H9 (cell line): Measurements from ENCODE around the gene CHRNA4. TPM values are rescaled to one million over a fixed set of nuclear protein-coding genes. Genes with fewer than 3 reads are reported as not detected.
"Not testable (repeated sequence)": the region's sequence is repeated elsewhere in the genome, so short reads cannot be mapped to it uniquely, and the experiment has no call there.

Source experiments
- DNase-seq: peaks from one replicate; pipeline ENCODE4 v3.0.0-alpha.2; 2017
- H2AFZ ChIP-seq: one replicate; pipeline ENCODE4 v1.6.1; 2013; ENCODE audit warnings: mild to moderate bottlenecking, low read length, control low read depth, moderate library complexity
- H2AK5ac ChIP-seq: 2 replicates; pipeline ENCODE4 v1.6.1; 2013; ENCODE audit warnings: low read length, control low read depth, mixed read lengths; ENCODE audit not compliant: insufficient read length
- H2BK120ac ChIP-seq: one replicate; pipeline ENCODE4 v1.6.1; 2013; ENCODE audit warnings: low read depth, mild to moderate bottlenecking, low read length, control low read depth, inconsistent platforms; ENCODE audit not compliant: poor library complexity, severe bottlenecking
- H2BK12ac ChIP-seq: 2 replicates; pipeline ENCODE4 v1.6.1; 2013; ENCODE audit warnings: low read length, control low read depth, mixed read lengths, low read depth; ENCODE audit not compliant: insufficient read length
- H2BK15ac ChIP-seq: 2 replicates; pipeline ENCODE4 v1.6.1; 2013; ENCODE audit warnings: low read depth, low read length, control low read depth
- H2BK20ac ChIP-seq: one replicate; pipeline ENCODE4 v1.6.1; 2013; ENCODE audit warnings: low read depth, mild to moderate bottlenecking, low read length, control low read depth, inconsistent platforms; ENCODE audit not compliant: poor library complexity, severe bottlenecking
- H2BK5ac ChIP-seq: 2 replicates; pipeline ENCODE4 v1.6.1; 2013; ENCODE audit warnings: low read length, control low read depth, mixed read lengths; ENCODE audit not compliant: insufficient read length
- H3K14ac ChIP-seq: 2 replicates; pipeline ENCODE4 v1.6.1; 2013; ENCODE audit warnings: low read length, control low read depth; ENCODE audit not compliant: insufficient read depth
- H3K18ac ChIP-seq: 2 replicates; pipeline ENCODE4 v1.6.1; 2013; ENCODE audit warnings: low read depth, mild to moderate bottlenecking, mixed read lengths, low read length, control low read depth; ENCODE audit not compliant: insufficient read length
- H3K23ac ChIP-seq: 2 replicates; pipeline ENCODE4 v1.6.1; 2013; ENCODE audit warnings: low read length, control low read depth, mixed read lengths, low read depth; ENCODE audit not compliant: insufficient read length
- H3K23me2 ChIP-seq: 2 replicates; pipeline ENCODE4 v1.6.1; 2013; ENCODE audit warnings: low read depth, mild to moderate bottlenecking, mixed read lengths, low read length, control low read depth; ENCODE audit not compliant: insufficient read length, poor library complexity, severe bottlenecking
- H3K27ac ChIP-seq: 2 replicates; pipeline ENCODE4 v1.5.1; 2013; ENCODE audit warnings: low read length, control low read depth, mixed read lengths, low read depth; ENCODE audit not compliant: insufficient read length
- H3K27me3 ChIP-seq: 2 replicates; pipeline ENCODE4 v1.6.1; 2013; ENCODE audit warnings: low read length, control low read depth, inconsistent platforms; ENCODE audit not compliant: insufficient read depth
- H3K4ac ChIP-seq: 2 replicates; pipeline ENCODE4 v1.6.1; 2013; ENCODE audit warnings: low read depth, mild to moderate bottlenecking, control low read depth, inconsistent platforms, low read length, moderate library complexity
- H3K4me1 ChIP-seq: 2 replicates; pipeline ENCODE4 v1.6.1; 2013; ENCODE audit warnings: low read length, control low read depth, inconsistent platforms; ENCODE audit not compliant: insufficient read depth
- H3K4me2 ChIP-seq: 2 replicates; pipeline ENCODE4 v1.6.1; 2013; ENCODE audit warnings: low read length, control low read depth, mixed read lengths; ENCODE audit not compliant: insufficient read length, insufficient read depth
- H3K56ac ChIP-seq: 2 replicates; pipeline ENCODE4 v1.6.1; 2013; ENCODE audit warnings: low read depth, mild to moderate bottlenecking, mixed read lengths, low read length, control low read depth; ENCODE audit not compliant: insufficient read length
- H3K79me1 ChIP-seq: 2 replicates; pipeline ENCODE4 v1.6.1; 2013; ENCODE audit warnings: low read depth, mild to moderate bottlenecking, moderate library complexity, low read length, control low read depth, inconsistent platforms; ENCODE audit not compliant: insufficient read depth, poor library complexity, severe bottlenecking
- H3K79me2 ChIP-seq: 2 replicates; pipeline ENCODE4 v1.6.1; 2013; ENCODE audit warnings: low read length, control low read depth, inconsistent platforms; ENCODE audit not compliant: insufficient read depth
- H3K9ac ChIP-seq: 2 replicates; pipeline ENCODE4 v1.6.1; 2013; ENCODE audit warnings: low read length, control low read depth, mixed read lengths; ENCODE audit not compliant: insufficient read length; ENCODE audit errors: extremely low read depth
- H3K9me3 ChIP-seq: one replicate; pipeline ENCODE4 v1.6.1; 2013; ENCODE audit warnings: low read depth, low read length, inconsistent platforms; ENCODE audit not compliant: control insufficient read depth
- H3T11ph ChIP-seq: one replicate; pipeline ENCODE4 v1.6.1; 2013; ENCODE audit warnings: mild to moderate bottlenecking, low read length, control low read depth, inconsistent platforms
- H4K20me1 ChIP-seq: one replicate; pipeline ENCODE4 v1.6.1; 2013; ENCODE audit not compliant: control insufficient read depth, insufficient read length, insufficient read depth
- H4K5ac ChIP-seq: 2 replicates; pipeline ENCODE4 v1.6.1; 2013; ENCODE audit warnings: low read depth, mild to moderate bottlenecking, mixed read lengths, low read length, control low read depth; ENCODE audit not compliant: insufficient read length
- H4K8ac ChIP-seq: replicated peaks from 2 replicates; pipeline ENCODE4 v1.6.1; 2013; ENCODE audit warnings: low read length, control low read depth, mixed read lengths, low read depth; ENCODE audit not compliant: insufficient read length
- H4K91ac ChIP-seq: 2 replicates; pipeline ENCODE4 v1.6.1; 2013; ENCODE audit warnings: low read depth, mild to moderate bottlenecking, moderate library complexity, mixed read lengths, low read length, control low read depth; ENCODE audit not compliant: insufficient read length
- H3K27ac Mint-ChIP-seq, 3 experiments: 2 replicates in 2 of 3; 3 replicates in 1 of 3; pipeline ENCODE4 v1.8.0; 2020 to 2021; ENCODE audit warnings: mixed read lengths in 3 of 3, mild to moderate bottlenecking in 1 of 3, moderate library complexity in 1 of 3
- H3K27me3 Mint-ChIP-seq: 2 replicates; pipeline ENCODE4 v1.8.0; 2021; ENCODE audit warnings: low read depth, mild to moderate bottlenecking, moderate library complexity, mixed read lengths
- H3K36me3 Mint-ChIP-seq, 3 experiments: 2 replicates in 2 of 3; 3 replicates in 1 of 3; pipeline ENCODE4 v1.8.0; 2020 to 2021; ENCODE audit warnings: low read depth in 3 of 3, mixed read lengths in 3 of 3; ENCODE audit not compliant: insufficient read depth in 1 of 3
- H3K4me1 Mint-ChIP-seq, 2 experiments: 2 replicates each; pipeline ENCODE4 v1.8.0; 2020; ENCODE audit warnings: mixed read lengths in 2 of 2
- H3K4me3 Mint-ChIP-seq, 2 experiments: 2 replicates in 1 of 2; 3 replicates in 1 of 2; pipeline ENCODE4 v1.8.0; 2020 to 2021; ENCODE audit warnings: mild to moderate bottlenecking in 2 of 2, mixed read lengths in 2 of 2, moderate library complexity in 1 of 2
- H3K9me3 Mint-ChIP-seq, 2 experiments: 2 replicates in 1 of 2; 3 replicates in 1 of 2; pipeline ENCODE4 v1.8.0; 2020; ENCODE audit warnings: mild to moderate bottlenecking in 2 of 2, mixed read lengths in 2 of 2, moderate library complexity in 1 of 2
- WGBS: extraction: QIAGEN DNeasy Blood & Tissue Kit; methylation state at CpG from one replicate; pipeline ENCODE4 v1.1.7; 2013; ENCODE audit warnings: missing lambda C conversion rate, low lambda C conversion rate, mixed read lengths; ENCODE audit not compliant: insufficient read length; ENCODE audit errors: extremely low coverage; 5-methylcytosine and 5-hydroxymethylcytosine counted together
- total RNA-seq: library from RNA; stranded (reverse); gene quantifications from 2 replicates; pipeline ENCODE4 v1.2.1, GENCODE V29; 2021

The CHRNA4 gene
- total RNA-seq, 1 experiment from 2014 or later: 2.5 TPM

- not testable (repeated sequence) for H2BK20ac ChIP-seq, H3K9me3 ChIP-seq, H2BK120ac ChIP-seq, H3K14ac ChIP-seq, H4K91ac ChIP-seq, H3K4me1 ChIP-seq, H3K27me3 ChIP-seq, H3K23me2 ChIP-seq, H3K4me1 Mint-ChIP-seq, H3K18ac ChIP-seq, H4K8ac ChIP-seq, H4K5ac ChIP-seq, H3K23ac ChIP-seq, H2BK15ac ChIP-seq, H3K36me3 Mint-ChIP-seq, H3K4me3 Mint-ChIP-seq, H3K4me2 ChIP-seq, H3K4ac ChIP-seq, H3K9ac ChIP-seq, H3K56ac ChIP-seq, H2AFZ ChIP-seq, H2BK5ac ChIP-seq, H3K79me2 ChIP-seq, H3K27ac Mint-ChIP-seq, H3T11ph ChIP-seq, H2AK5ac ChIP-seq, H3K27ac ChIP-seq, H2BK12ac ChIP-seq, H4K20me1 ChIP-seq, DNase-seq, H3K79me1 ChIP-seq, H3K9me3 Mint-ChIP-seq
- peaks cover 45% of the 10 kb centered on the region for H3K27me3 Mint-ChIP-seq
- WGBS: no CpG with 5 or more reads among the region's 14 CpGs
These were observed 21.7 kb downstream of the CHRNA4 start for GRCh38 chr20:63339154-63340094.
